Measurements from ENCODE around the gene MED25.

The MED25 gene

DNA sequence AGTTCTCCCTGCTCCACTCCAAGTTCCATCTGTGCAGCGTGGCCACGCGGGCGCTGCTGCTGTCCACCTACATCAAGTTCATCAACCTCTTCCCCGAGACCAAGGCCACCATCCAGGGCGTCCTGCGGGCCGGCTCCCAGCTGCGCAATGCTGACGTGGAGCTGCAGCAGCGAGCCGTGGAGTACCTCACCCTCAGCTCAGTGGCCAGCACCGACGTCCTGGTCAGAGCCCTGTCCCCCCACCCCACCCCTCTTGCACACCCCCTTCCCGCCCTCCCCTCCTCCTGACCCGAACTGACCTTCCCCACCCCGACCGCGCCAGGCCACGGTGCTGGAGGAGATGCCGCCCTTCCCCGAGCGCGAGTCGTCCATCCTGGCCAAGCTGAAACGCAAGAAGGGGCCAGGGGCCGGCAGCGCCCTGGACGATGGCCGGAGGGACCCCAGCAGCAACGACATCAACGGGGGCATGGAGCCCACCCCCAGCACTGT lies 16.6 kb upstream of the MED25 start:
- Mint-ChIP-seq H3K9me3 (no peaks in the 10 kb centered on the region), H3K27ac (ENCODE audit: low read depth) (no peak overlapping the region), H3K4me1 (no peaks in the 10 kb centered on the region), H3K4me3 (no peak overlapping the region), H3K27me3 (no peaks in the 10 kb centered on the region), H3K36me3 (ENCODE audit: insufficient read depth) (peaks cover 33% of the 10 kb centered on the region)
- DNase-seq (ENCODE audit: low spot score in 2 of 2) (no peak), ATAC-seq (replicated peaks; ENCODE audit: extremely low read depth, poor library complexity, severe bottlenecking) (no peak)

DNA sequence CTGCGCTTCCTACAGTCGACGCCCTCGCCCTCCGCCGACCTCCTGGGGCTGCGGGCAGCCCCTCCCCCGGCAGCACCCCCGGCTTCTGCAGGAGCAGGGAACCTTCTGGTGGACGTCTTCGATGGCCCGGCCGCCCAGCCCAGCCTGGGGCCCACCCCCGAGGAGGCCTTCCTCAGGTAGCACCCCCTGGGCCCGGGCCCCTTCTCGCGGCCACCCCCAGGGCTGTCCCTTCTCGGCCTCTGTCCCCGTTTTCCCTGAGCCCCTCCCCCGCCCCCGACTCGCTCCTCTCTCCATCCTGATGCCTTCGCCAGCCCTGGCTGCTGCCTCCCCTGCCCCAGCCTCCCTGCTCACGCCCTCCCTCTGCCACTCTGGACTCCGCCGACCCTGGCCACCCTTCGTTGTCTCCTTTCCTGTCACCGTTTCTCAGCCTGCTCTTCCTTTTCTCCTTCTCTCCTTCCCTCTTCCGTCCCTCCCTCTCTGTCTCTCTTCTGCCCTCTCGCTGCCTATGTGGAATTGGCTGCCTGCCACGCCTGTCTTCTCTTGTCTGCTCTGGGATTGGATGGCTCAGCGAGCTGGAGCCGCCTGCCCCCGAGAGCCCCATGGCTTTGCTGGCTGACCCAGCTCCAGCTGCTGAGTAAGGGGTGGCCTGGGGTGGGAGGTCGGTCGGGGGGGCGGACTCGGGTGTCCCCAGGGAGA lies 16.0 kb upstream of the MED25 start:
- Mint-ChIP-seq H3K36me3 (ENCODE audit: insufficient read depth) (peaks cover 29% of the 10 kb centered on the region), H3K27ac (ENCODE audit: low read depth) (no peak overlapping the region), H3K4me1 (no peaks in the 10 kb centered on the region), H3K4me3 (no peak overlapping the region), H3K27me3 (no peaks in the 10 kb centered on the region), H3K9me3 (no peaks in the 10 kb centered on the region)
- DNase-seq (ENCODE audit: low spot score in 2 of 2) (no peak), ATAC-seq (replicated peaks; ENCODE audit: extremely low read depth, poor library complexity, severe bottlenecking) (no peak)

DNA sequence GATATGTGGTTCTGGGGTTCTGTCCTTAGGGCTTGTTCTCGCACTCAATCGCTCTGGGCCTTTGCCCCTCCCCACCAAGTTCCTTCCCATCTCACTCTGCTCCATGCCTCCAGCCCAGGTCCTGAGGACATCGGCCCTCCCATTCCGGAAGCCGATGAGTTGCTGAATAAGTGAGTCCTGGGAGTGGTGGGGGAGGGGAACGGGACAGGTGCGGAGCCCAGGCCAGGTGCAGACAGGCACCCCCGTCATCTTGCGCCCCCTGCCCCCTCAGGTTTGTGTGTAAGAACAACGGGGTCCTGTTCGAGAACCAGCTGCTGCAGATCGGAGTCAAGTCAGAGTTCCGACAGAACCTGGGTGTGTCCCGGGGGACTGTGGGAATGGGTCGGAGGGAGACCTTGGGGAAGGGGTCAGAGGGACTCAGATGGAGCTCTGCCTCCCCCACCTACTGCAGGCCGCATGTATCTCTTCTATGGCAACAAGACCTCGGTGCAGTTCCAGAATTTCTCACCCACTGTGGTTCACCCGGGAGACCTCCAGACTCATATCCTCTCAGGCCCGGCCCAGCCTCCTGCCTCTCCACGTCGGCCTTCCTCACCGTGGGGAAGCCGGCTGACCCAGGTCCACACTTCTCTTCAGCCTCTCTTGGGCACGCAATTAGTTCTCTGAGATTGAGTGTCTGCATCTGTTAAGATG lies 15.1 kb upstream of the MED25 start:
- DNase-seq (ENCODE audit: low spot score in 2 of 2) = no peak
- H3K36me3 Mint-ChIP-seq (ENCODE audit: insufficient read depth) = peaks cover 26% of the 10 kb centered on the region
- no peaks in the 10 kb centered on the region for H3K9me3 Mint-ChIP-seq
- no peak for ATAC-seq (replicated peaks; ENCODE audit: extremely low read depth, poor library complexity, severe bottlenecking)
- no peak overlapping the region for H3K27ac Mint-ChIP-seq (ENCODE audit: low read depth)
- H3K4me3 Mint-ChIP-seq = no peak overlapping the region
- H3K4me1 Mint-ChIP-seq = no peaks in the 10 kb centered on the region
- H3K27me3 Mint-ChIP-seq = no peaks in the 10 kb centered on the region

DNA sequence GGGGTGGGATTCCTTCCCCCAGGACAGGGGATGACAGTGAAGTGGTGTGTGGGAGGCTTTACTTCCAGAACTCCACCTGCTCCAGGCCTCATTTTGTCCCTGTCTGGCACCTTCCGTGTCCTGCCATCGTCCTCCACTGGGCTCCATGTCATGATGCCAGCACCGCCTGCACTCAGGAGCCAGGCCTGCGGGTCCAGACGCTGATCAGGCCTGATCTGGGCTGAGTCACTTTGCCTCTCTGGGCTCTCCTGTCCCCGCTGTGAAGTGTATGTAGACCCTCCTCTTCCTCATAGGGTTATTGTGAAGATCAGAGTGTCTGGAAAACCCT lies 14.6 kb upstream of the MED25 start:
- Mint-ChIP-seq H3K27ac (ENCODE audit: low read depth) (peak overlapping the region; percentile 38), H3K4me3 (no peak overlapping the region), H3K27me3 (no peaks in the 10 kb centered on the region), H3K4me1 (no peaks in the 10 kb centered on the region), H3K9me3 (no peaks in the 10 kb centered on the region), H3K36me3 (ENCODE audit: insufficient read depth) (peaks cover 22% of the 10 kb centered on the region)
- DNase-seq (ENCODE audit: low spot score in 2 of 2) (no peak), ATAC-seq (replicated peaks; ENCODE audit: extremely low read depth, poor library complexity, severe bottlenecking) (no peak)

DNA sequence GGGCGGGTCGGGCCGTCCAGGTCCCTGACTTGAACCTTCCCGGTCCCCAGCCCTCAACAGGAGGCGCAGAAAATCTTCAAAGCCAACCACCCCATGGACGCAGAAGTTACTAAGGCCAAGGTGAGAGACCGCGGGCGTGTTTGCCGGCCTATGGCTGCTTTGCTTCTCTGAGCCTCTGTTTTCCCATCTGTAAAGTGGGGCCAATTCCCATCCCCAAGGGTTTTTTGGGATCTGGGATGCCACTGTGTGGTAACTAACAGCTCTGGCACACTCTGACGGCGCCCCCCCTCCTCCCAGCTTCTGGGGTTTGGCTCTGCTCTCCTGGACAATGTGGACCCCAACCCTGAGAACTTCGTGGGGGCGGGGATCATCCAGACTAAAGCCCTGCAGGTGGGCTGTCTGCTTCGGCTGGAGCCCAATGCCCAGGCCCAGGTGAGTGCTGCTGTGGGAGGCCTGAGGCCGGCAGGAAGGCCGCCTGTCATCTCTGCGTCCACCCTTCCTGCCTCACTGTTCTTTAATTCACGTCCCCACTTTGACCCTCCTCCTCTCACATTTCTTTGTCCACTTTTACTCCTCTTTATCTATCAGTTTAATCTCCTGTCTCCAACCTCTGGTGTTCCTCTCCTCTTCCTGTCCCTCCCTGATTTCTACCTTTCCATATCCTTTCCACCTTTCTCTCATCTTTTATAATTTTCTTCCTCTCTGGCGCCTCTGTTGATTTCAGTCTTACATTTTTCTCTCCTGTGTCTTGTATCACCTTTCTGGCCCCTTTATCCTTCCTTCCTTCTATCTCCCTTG lies 12.1 kb upstream of the MED25 start:
- peak overlapping the region; percentile 16 for H3K27ac Mint-ChIP-seq (ENCODE audit: low read depth)
- H3K4me3 Mint-ChIP-seq = no peak overlapping the region
- peaks cover 13% of the 10 kb centered on the region for H3K36me3 Mint-ChIP-seq (ENCODE audit: insufficient read depth)
- H3K27me3 Mint-ChIP-seq = no peaks in the 10 kb centered on the region
- ATAC-seq (replicated peaks; ENCODE audit: extremely low read depth, poor library complexity, severe bottlenecking) (no peak), DNase-seq (ENCODE audit: low spot score in 2 of 2) (no peak)
- no peaks in the 10 kb centered on the region for H3K9me3 Mint-ChIP-seq
- H3K4me1 Mint-ChIP-seq = peaks cover 14% of the 10 kb centered on the region

DNA sequence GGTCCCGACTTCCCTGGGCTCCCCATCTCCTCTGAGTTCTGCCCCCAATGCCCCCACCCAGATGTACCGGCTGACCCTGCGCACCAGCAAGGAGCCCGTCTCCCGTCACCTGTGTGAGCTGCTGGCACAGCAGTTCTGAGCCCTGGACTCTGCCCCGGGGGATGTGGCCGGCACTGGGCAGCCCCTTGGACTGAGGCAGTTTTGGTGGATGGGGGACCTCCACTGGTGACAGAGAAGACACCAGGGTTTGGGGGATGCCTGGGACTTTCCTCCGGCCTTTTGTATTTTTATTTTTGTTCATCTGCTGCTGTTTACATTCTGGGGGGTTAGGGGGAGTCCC lies 11.5 kb upstream of the MED25 start:
- H3K27me3 Mint-ChIP-seq = no peaks in the 10 kb centered on the region
- ATAC-seq (replicated peaks; ENCODE audit: extremely low read depth, poor library complexity, severe bottlenecking) (no peak), DNase-seq (ENCODE audit: low spot score in 2 of 2) (no peak)
- H3K9me3 Mint-ChIP-seq = no peaks in the 10 kb centered on the region
- H3K27ac Mint-ChIP-seq (ENCODE audit: low read depth) = peak overlapping the region; percentile 16
- peaks cover 14% of the 10 kb centered on the region for H3K4me1 Mint-ChIP-seq
- H3K36me3 Mint-ChIP-seq (ENCODE audit: insufficient read depth) = peaks cover 12% of the 10 kb centered on the region
- no peak overlapping the region for H3K4me3 Mint-ChIP-seq

DNA sequence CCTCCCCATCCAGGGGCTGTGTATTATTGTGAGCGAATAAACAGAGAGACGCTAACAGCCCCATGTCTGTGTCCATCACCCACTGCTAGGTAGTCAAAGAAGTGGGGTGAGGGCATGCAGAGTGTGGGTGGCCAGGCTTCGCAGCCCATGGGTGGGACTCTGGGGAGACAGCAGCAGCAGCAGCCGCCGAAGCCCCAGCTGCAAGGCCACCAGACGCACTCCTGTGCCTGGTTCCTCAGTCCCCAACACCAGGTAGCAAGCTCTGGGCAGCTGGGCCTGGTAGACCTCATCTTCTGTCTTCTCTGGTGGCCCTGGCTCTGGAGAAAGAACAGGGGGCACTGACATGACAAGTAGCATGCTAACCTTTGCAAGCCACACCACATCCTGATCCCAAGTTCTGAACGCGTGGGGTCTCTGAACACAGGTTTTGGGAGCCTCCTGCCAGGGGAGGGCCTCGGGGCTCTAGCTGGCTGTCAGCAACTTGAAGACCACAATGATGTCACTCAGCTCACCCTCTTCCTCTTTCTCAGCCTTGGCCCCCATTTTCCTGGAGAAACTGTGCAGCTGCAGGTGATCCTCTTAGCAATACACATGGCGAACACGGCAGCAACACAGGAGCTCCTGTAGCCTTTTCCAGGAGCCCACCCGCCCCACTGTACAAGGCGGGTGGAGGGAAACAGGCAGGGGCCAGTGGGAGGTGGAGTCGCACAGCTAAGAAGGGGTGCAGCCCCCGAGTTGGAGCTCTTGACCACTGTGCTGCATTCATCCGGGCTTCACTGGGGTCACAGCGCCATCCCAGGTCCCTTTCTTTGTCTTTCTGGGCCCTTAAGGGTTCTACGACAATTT lies 10.8 kb upstream of the MED25 start:
- no peak for ATAC-seq (replicated peaks; ENCODE audit: extremely low read depth, poor library complexity, severe bottlenecking)
- peak overlapping the region; percentile 65 for H3K27ac Mint-ChIP-seq (ENCODE audit: low read depth)
- no peak overlapping the region for H3K4me3 Mint-ChIP-seq
- H3K9me3 Mint-ChIP-seq = no peaks in the 10 kb centered on the region
- no peaks in the 10 kb centered on the region for H3K27me3 Mint-ChIP-seq
- DNase-seq (ENCODE audit: low spot score in 2 of 2) = no peak
- peaks cover 18% of the 10 kb centered on the region for H3K4me1 Mint-ChIP-seq
- H3K36me3 Mint-ChIP-seq (ENCODE audit: insufficient read depth) = peaks cover 12% of the 10 kb centered on the region

DNA sequence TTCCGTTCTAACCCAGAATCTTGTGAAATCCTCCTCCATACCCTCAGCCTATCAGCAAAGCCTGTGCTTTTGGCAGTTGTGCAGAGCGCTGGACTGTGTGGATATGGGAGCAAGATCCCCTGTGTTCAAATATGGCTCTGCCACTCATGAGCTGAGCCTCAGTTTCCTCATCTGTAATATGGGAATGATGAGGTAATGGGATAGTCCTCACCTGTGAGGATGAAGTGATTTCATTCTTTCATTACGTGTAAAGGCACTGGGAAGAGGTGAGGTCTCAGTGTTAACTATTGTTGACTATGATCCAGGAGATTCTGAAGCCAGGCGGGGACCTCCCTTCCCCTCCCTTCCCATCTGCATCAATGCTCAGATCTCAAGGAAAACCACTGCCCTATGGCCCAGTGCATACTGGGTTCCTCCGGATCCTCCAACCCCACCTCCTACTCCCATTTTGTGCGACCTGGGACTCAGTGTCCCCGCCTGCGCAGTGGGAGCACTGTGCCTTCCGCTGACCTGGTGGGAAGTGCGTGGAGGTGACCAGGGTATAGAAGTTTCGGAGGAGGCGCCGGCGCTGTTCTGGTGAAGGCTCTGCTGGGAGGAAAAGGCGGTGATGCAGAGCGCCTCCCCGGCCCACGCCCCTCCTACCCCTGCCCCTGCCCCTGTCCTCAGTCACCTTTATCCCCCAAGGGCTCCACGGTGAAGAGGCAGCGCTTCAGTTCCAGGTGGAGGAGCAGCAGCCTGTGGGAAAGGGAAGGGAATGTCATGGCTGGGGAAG lies 10.0 kb upstream of the MED25 start:
- ATAC-seq (replicated peaks; ENCODE audit: extremely low read depth, poor library complexity, severe bottlenecking) (no peak), DNase-seq (ENCODE audit: low spot score in 2 of 2) (no peak)
- peak overlapping the region; percentile 82 for H3K27ac Mint-ChIP-seq (ENCODE audit: low read depth)
- peaks cover 16% of the 10 kb centered on the region for H3K36me3 Mint-ChIP-seq (ENCODE audit: insufficient read depth)
- H3K27me3 Mint-ChIP-seq = no peaks in the 10 kb centered on the region
- H3K4me3 Mint-ChIP-seq = peak overlapping the region; percentile 84
- H3K4me1 Mint-ChIP-seq = peaks cover 26% of the 10 kb centered on the region
- H3K9me3 Mint-ChIP-seq = no peaks in the 10 kb centered on the region

DNA sequence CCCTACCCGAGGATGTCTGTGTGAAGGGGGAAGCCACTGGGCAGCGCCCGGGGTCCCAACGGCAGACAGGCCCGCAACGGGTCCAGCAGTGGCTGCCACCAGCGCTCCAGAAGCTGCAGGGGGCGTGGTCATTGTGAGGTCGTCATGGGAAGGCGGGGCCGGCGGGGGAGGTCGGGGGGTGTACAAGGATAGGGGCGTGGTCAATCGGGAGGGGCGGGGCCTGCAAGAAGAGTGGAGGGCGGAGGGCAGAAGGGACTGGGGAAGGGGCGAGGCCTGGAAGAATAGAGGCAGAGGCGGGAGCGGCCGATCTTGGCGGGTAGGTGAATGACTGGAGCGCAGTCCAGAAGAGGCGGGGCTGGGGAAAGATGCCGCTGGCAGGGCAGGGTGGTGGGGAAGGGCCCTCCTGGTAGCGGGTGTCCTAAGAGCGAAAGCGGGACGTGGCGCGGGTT lies 9.4 kb upstream of the MED25 start:
- H3K27ac Mint-ChIP-seq (ENCODE audit: low read depth) = peak overlapping the region; percentile 82
- ATAC-seq (replicated peaks; ENCODE audit: extremely low read depth, poor library complexity, severe bottlenecking) = no peak
- no peaks in the 10 kb centered on the region for H3K9me3 Mint-ChIP-seq

GRCh38 chr19:49809160-49809940 lies 8.7 kb upstream of the MED25 start:
- H3K36me3 Mint-ChIP-seq (ENCODE audit: insufficient read depth) = peaks cover 17% of the 10 kb centered on the region
- H3K4me3 Mint-ChIP-seq = peak overlapping the region; percentile 84
- DNase-seq (ENCODE audit: low spot score in 2 of 2) (peak; percentile 25 to 29), ATAC-seq (replicated peaks; ENCODE audit: extremely low read depth, poor library complexity, severe bottlenecking) (no peak)
- peak overlapping the region; percentile 82 for H3K27ac Mint-ChIP-seq (ENCODE audit: low read depth)
- H3K27me3 Mint-ChIP-seq = no peaks in the 10 kb centered on the region
- peaks cover 38% of the 10 kb centered on the region for H3K4me1 Mint-ChIP-seq
- no peaks in the 10 kb centered on the region for H3K9me3 Mint-ChIP-seq

More for the DNA sequence above, 9.4 kb upstream of the MED25 start:
- peak; percentile 59 to 78 for DNase-seq (ENCODE audit: low spot score in 2 of 2)
- H3K27me3 Mint-ChIP-seq = no peaks in the 10 kb centered on the region
- peaks cover 17% of the 10 kb centered on the region for H3K36me3 Mint-ChIP-seq (ENCODE audit: insufficient read depth)
- peaks cover 32% of the 10 kb centered on the region for H3K4me1 Mint-ChIP-seq
- H3K4me3 Mint-ChIP-seq = peak overlapping the region; percentile 84

DNA sequence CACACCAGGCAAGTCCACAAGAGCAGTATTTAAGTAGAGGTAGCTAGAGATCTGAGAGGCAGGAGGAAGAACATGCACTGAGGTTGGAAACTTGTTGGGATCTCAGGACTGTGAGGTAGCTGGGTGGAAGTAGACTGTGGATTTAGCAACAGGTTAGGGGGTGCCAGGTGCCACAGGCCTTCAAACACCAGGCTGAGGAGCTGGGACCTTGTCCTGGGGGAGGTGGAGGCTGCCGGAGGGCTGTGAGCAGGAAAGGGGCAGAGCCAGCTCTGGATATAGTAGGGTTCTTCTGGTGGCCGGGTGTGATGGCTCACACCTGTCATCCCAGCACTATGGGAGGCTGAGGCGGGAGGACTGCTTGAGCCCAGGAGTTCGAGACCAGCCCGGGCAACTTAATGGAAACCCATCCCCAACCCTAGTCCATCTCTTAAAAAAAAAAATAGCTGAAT lies 8.1 kb upstream of the MED25 start:
- DNase-seq (ENCODE audit: low spot score in 2 of 2) (no peak), ATAC-seq (replicated peaks; ENCODE audit: extremely low read depth, poor library complexity, severe bottlenecking) (no peak)
- peak overlapping the region; percentile 84 for H3K4me3 Mint-ChIP-seq
- H3K4me1 Mint-ChIP-seq = peaks cover 39% of the 10 kb centered on the region
- no peaks in the 10 kb centered on the region for H3K27me3 Mint-ChIP-seq
- no peaks in the 10 kb centered on the region for H3K9me3 Mint-ChIP-seq
- no peak overlapping the region for H3K27ac Mint-ChIP-seq (ENCODE audit: low read depth)
- H3K36me3 Mint-ChIP-seq (ENCODE audit: insufficient read depth) = peaks cover 13% of the 10 kb centered on the region
